CD4-positive, alpha-beta T cell treated with Interleukin-2 at 100 ng/mL for 4 hours (primary cell): Measurements from ENCODE around the gene IFNA16.
"Not testable (repeated sequence)": the region's sequence is repeated elsewhere in the genome, so short reads cannot be mapped to it uniquely, and the experiment has no call there.

Experiments
- DNase-seq: peaks from one replicate; pipeline ENCODE4 v3.0.0-alpha.2; 2020; ENCODE audit warnings: low spot score

IFNA16 gene

GRCh38 chr9:21194867-21195776 is 22.0 kb downstream of the IFNA16 start:
- peak; percentile 63 for DNase-seq

- not testable (repeated sequence) for DNase-seq
Observed at GRCh38 chr9:21187487-21187886, 29.6 kb downstream of the IFNA16 start, which contains the start of gene IFNA4. Gene IFNA4 (minus strand): TSS chr9:21187587. CDS start chr9:21187531, 56 bp downstream.

DNA sequence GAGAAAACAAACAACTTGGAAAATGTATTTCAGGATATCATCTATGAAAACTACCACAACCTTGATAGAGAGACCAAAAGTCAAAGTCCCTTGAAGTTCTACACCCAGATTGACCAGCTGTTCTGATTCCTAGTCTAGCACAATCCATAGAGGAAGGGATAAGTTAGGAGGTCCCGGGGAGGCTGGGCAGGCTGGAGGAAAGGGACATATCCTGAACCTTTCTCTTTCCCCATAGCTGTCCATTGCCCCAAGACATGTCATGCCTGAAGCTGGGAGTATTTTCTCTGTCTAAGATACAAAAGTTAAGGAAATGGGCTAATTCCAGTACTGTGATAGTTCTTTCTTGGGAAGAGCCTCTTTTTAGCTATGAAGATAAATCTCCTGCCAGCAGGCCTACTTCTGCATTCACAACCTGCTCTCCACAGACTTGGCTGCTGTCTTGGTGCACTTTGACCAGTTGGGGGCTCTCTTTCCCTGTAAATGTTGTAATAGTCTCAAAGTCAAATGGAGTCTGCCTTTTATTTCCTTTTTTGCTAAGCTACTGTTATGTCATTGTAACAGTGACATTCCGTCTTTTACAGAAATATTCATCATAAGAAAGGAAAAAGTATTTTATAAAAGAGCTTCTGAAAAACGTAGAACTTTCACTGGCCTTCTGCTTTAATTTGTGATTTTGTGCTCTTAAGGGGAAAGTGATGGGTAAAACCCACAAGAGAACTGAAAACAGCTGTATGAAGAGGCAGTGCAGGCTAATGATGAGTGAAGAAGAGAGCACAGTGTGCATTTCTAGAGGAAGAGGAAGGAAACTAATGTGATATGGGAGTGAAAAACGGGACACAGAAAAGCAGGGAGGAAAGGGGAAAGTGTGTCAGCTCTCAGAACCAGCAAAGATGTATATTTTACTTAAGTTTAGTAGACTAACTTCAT is 34.0 kb downstream of the IFNA16 start:
- peak; percentile 53 for DNase-seq

- DNase-seq = no peak
Observed at GRCh38 chr9:21174671-21175070, 42.4 kb downstream of the IFNA16 start.

GRCh38 chr9:21172156-21172555 is 45.0 kb downstream of the IFNA16 start:
- DNase-seq = no peak

- no peak for DNase-seq
Observed at GRCh38 chr9:21171351-21171750, 45.8 kb downstream of the IFNA16 start.

- DNase-seq = not testable (repeated sequence)
Observed at GRCh38 chr9:21166560-21166959, 50.6 kb downstream of the IFNA16 start, which contains the start of gene IFNA21. Gene IFNA21 (minus strand): TSS chr9:21166660. CDS start chr9:21166612, 48 bp downstream.
